ENCODE data around the gene BRIP1. TPM values are rescaled to one million over a fixed set of nuclear protein-coding genes. Genes with fewer than 3 reads are reported as not detected.
A peak's percentile ranks its signal among the peaks of the same experiment; 100 is the strongest.
"Not testable (repeated sequence)": the region's sequence is repeated elsewhere in the genome, so short reads cannot be mapped to it uniquely, and the experiment has no call there.

The BRIP1 gene
- total RNA-seq, result 1 to 10 TPM in 1 of 2 donors, under 1 TPM in 1; 0.75 to 1.4 TPM
- under 1 TPM; 0.13 TPM for polyA plus RNA-seq
- long read RNA-seq, donor 1, result 0 reads
- long read RNA-seq, donor 2, result 0 reads

DNA sequence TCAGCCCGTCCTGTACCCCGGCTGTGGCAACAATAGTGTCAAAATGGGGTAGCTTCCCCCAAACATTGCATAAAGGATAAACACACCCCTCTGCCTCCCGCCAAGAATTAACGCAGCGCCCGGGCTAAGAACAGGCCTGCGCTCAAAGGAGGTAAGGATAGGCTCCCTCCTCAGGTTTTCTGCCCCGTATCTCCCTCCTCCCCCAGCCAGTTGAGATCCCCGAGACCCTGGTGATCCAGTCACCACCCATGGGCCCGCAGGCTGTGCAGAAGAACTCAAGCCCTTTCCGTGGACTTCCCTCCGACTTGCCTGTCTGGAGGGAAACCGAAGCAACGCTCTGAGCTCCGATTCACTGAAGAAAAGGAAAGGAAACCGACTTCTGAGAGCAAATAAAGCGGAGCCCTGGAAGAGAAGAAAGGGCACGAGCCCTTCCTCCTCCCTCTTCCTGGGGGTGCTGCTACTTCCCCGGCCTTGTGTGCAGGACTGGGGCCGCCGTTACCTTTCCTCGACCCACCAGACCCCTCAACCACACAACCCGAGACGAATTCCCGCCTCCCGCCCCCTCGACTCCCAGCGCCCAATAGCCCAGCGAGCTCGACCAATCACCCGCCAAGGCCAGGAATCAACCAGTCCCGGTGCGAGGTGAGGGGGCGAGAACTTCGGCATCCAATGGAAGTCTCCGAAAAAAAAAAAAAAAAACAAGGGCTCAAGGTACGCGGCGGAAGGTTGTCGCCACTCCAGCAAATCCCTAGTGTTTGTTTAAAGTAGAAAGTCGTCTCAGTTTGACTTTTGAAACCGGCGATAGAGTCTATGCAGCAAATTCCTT, at the start of gene BRIP1:
TSS of gene BRIP1 (minus strand) at position 554 of the 826 bp plus-strand sequence. CDS start 1,989 bp downstream, outside the sequence.
- DNase-seq (peak; percentile 95), ATAC-seq (ENCODE audit: low FRiP score) (peak; percentile 98)
- Histone ChIP-seq H3K9me3 (ENCODE audit: control insufficient read depth, low read length) (no peaks in the 10 kb centered on the region), H3K4me3 (ENCODE audit: low read length in 2 of 2) (peak within 1 kb of the TSS; percentile 66 to 89), H3K36me3 (ENCODE audit: control insufficient read depth in 1 of 2, insufficient read depth in 2 of 2, low read length in 1 of 2) (no peaks in the 10 kb centered on the region), H3K27ac (ENCODE audit: low read depth in 1 of 2, low read length in 2 of 2) (peak within 1 kb of the TSS; percentile 52 to 77), H3K27me3 (ENCODE audit: control insufficient read depth in 1 of 2, insufficient read depth in 2 of 2, low read length in 1 of 2) (no peaks in the 10 kb centered on the region), H3K4me1 (ENCODE audit: control insufficient read depth in 1 of 2, insufficient read depth in 2 of 2, low read length in 2 of 2) (no peaks in the 10 kb centered on the region)
- intact Hi-C loops (cut with DNase I), result no loop called here
- 0% methylated on average over 43 of the region's 43 CpGs for WGBS, 2 donors

DNA sequence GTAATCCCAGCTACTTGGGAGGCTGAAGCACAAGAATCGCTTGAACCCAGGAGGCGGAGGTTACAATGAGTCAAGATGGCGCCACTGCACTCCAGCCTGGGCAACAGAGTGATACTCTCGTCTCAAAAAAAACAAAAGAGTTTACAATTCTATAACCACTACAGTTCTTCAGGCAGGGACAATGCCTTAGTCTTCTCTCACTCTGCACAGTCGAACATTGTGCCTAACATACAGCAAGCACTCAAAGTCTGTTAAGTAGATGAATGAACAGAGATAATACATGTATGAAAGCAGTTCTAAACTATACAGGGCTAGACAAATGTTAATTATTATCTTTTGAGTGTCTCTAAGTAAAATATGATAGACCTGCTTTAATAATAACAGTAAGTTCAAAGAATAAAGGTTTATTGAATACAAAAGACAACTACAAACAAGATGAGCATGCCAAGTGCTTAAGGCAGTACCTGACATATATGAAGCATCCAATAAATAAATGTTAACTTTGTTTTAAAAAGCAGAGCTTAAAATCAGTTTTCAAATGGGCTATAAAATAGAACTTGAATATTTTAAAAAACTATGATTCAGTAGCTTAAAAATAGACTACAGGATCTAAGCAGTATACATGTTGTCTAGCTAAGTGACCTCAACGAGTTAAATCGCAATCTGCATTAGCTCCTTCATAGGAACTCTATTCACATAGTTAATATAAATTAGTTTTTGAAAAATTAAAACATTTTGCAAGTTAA, 45.1 kb upstream of the BRIP1 start:
- no peak for DNase-seq
- no peaks in the 10 kb centered on the region for H3K36me3 ChIP-seq (ENCODE audit: control insufficient read depth in 1 of 2, insufficient read depth in 2 of 2, low read length in 1 of 2)

DNA sequence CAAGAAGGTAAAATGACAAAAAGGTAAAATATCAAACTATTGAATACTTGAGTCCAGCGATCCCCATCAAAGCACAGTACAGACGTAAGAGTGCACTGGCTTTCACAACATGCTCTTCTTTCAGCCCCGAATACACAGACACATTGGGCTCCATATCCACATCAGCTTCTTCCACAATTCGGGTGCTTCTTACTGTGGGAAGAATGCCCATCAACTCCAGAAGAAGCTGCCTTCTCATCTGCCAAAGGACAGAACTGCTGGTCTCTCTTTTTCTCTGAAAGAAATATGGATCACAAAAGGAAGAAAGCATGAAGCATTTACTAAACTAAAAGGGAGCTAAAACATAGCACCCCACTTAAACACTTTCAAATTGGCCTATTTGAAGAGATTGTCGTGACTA, 44.0 kb upstream of the BRIP1 start:
- 94% methylated on average over 5 of the region's 5 CpGs for WGBS, 2 donors
- Histone ChIP-seq H3K27ac (ENCODE audit: low read depth in 1 of 2, low read length in 2 of 2) (no peak overlapping the region), H3K36me3 (ENCODE audit: control insufficient read depth in 1 of 2, insufficient read depth in 2 of 2, low read length in 1 of 2) (no peaks in the 10 kb centered on the region), H3K4me3 (ENCODE audit: low read length in 2 of 2) (no peak overlapping the region), H3K27me3 (ENCODE audit: control insufficient read depth in 1 of 2, insufficient read depth in 2 of 2, low read length in 1 of 2) (no peaks in the 10 kb centered on the region), H3K4me1 (ENCODE audit: control insufficient read depth in 1 of 2, insufficient read depth in 2 of 2, low read length in 2 of 2) (no peaks in the 10 kb centered on the region), H3K9me3 (ENCODE audit: control insufficient read depth, low read length) (no peaks in the 10 kb centered on the region)
- intact Hi-C loops (cut with DNase I), result no loop called here
- DNase-seq (no peak), ATAC-seq (ENCODE audit: low FRiP score) (no peak)

More for the DNA sequence above, 45.1 kb upstream of the BRIP1 start:
- WGBS, 2 donors, result 90 to 91% methylated on average over 7 of the region's 7 CpGs
- Histone ChIP-seq H3K4me1 (ENCODE audit: control insufficient read depth in 1 of 2, insufficient read depth in 2 of 2, low read length in 2 of 2) (no peaks in the 10 kb centered on the region), H3K4me3 (ENCODE audit: low read length in 2 of 2) (no peak overlapping the region), H3K27me3 (ENCODE audit: control insufficient read depth in 1 of 2, insufficient read depth in 2 of 2, low read length in 1 of 2) (no peaks in the 10 kb centered on the region), H3K27ac (ENCODE audit: low read depth in 1 of 2, low read length in 2 of 2) (no peak overlapping the region), H3K9me3 (ENCODE audit: control insufficient read depth, low read length) (no peaks in the 10 kb centered on the region)
- ATAC-seq (ENCODE audit: low FRiP score), result no peak
- intact Hi-C loops (cut with DNase I), result no loop called here

DNA sequence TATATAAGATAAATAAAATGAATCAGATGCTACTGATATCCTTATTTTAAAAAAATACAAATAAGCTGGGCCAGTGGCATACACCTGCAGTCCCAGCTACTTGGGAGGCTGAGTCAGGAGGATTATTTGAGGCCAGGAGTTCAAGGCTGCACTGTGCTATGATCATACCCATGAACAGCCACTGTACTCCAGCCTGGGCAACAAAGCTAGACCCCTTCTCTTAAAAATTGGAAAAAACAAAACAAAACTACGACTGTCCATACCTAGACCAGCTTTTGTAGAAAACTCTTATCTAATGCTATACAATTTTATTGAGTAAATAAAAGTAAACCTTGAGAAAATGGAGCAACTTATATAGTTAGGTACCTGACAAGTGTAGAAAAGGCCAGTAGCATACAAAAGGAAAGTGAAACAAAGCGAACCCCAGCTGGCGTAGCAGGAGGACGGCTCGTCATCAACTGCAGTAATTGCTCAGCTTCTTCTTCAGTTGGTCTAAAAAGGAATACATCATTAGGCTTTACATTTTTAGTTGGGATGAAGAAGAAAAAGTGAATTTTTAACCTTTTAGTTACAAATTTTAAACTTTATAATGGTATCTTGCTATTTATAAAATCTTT, 40.9 kb upstream of the BRIP1 start:
- no peak for ATAC-seq (ENCODE audit: low FRiP score)

DNA sequence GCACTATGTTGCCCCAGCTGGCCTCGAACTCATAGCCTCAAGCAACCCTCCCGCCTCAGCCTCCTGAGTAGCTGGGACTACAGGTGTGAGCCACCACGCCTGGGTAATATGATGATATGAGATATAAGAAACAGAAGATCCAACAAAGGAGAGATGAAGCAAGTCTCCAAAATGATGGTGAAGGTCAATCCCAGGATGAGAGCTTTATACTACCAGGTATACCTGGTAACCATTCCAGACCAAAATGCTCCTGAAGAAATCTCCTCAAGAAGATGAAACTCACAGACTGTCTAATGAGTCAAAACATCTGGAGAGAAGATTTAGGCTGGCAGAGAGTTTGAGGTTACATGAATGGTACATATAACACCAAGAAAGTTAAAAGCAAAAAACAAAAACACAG, 39.9 kb upstream of the BRIP1 start:
- intact Hi-C loops (cut with DNase I), result no loop called here
- H3K36me3 ChIP-seq (ENCODE audit: control insufficient read depth in 1 of 2, insufficient read depth in 2 of 2, low read length in 1 of 2), result peaks cover 0 to 1% of the 10 kb centered on the region in 2 donors

More for the DNA sequence above, 40.9 kb upstream of the BRIP1 start:
- Histone ChIP-seq H3K27me3 (ENCODE audit: control insufficient read depth in 1 of 2, insufficient read depth in 2 of 2, low read length in 1 of 2) (no peaks in the 10 kb centered on the region), H3K9me3 (ENCODE audit: control insufficient read depth, low read length) (no peaks in the 10 kb centered on the region), H3K4me3 (ENCODE audit: low read length in 2 of 2) (no peak overlapping the region), H3K27ac (ENCODE audit: low read depth in 1 of 2, low read length in 2 of 2) (no peak overlapping the region), H3K4me1 (ENCODE audit: control insufficient read depth in 1 of 2, insufficient read depth in 2 of 2, low read length in 2 of 2) (no peaks in the 10 kb centered on the region), H3K36me3 (ENCODE audit: control insufficient read depth in 1 of 2, insufficient read depth in 2 of 2, low read length in 1 of 2) (no peaks in the 10 kb centered on the region)
- no peak for DNase-seq
- intact Hi-C loops (cut with DNase I), result no loop called here
- WGBS, 2 donors, result 94% methylated on average over 5 of the region's 5 CpGs

DNA sequence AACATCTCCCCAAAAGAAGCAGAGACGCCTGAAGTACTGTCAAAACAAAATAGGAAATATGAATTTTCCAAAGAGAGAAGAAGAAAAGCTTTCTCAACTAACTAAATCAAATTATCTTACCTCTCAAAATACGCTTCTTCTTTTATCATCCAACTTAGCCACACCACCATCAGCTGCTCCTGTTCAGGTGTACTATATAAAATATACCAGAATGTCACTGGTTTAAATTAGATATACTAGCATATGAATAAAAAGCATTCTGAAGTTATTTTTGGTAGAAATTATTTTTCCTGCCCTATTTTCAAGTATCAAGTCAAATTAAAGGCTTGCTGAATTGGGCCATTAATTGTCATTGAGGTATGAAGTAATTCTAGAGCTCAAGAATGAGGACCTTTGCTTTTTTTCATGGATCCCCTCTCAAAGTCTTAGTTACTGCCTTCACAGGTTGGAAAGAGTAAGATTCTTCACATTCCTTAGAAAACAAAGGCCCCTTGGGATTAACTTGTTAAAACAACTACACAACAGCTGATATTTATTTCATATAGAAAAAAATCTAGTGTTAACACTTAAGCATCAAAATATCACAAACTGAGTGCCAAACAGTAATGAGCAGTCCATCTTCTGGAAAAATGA, 34.3 kb upstream of the BRIP1 start:
- peaks cover 0 to 5% of the 10 kb centered on the region in 2 donors for H3K36me3 ChIP-seq (ENCODE audit: control insufficient read depth in 1 of 2, insufficient read depth in 2 of 2, low read length in 1 of 2)
- no peak for ATAC-seq (ENCODE audit: low FRiP score)

More for the DNA sequence above, 39.9 kb upstream of the BRIP1 start:
- H3K4me3 ChIP-seq (ENCODE audit: low read length in 2 of 2), result no peak overlapping the region
- no peak for DNase-seq
- H3K27ac ChIP-seq (ENCODE audit: low read depth in 1 of 2, low read length in 2 of 2), result no peak overlapping the region
- WGBS, 2 donors, result 97 to 99% methylated on average over 3 of the region's 3 CpGs
- H3K27me3 ChIP-seq (ENCODE audit: control insufficient read depth in 1 of 2, insufficient read depth in 2 of 2, low read length in 1 of 2), result no peaks in the 10 kb centered on the region
- no peaks in the 10 kb centered on the region for H3K4me1 ChIP-seq (ENCODE audit: control insufficient read depth in 1 of 2, insufficient read depth in 2 of 2, low read length in 2 of 2)
- H3K9me3 ChIP-seq (ENCODE audit: control insufficient read depth, low read length), result no peaks in the 10 kb centered on the region
- no peak for ATAC-seq (ENCODE audit: low FRiP score)

DNA sequence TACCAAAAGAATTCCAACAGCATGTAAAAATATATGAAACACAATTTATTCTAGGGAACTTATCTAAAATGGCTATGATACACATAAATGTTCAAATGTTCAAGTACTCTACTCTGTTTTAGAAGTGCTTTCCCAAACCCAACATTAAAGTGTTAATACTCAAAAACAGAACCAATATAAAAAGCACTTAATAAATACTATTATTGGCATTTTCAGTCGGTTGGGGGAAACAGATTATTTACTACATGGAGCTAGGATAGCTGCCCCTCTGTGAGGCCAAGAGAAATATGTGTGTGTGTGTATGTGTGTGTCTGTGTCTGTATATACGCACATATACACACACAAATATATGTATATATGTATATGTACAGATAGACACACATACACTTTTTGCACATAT, 32.1 kb upstream of the BRIP1 start:
- Histone ChIP-seq H3K36me3 (ENCODE audit: control insufficient read depth in 1 of 2, insufficient read depth in 2 of 2, low read length in 1 of 2) (peaks cover 0 to 5% of the 10 kb centered on the region in 2 donors), H3K4me3 (ENCODE audit: low read length in 2 of 2) (no peak overlapping the region), H3K4me1 (ENCODE audit: control insufficient read depth in 1 of 2, insufficient read depth in 2 of 2, low read length in 2 of 2) (no peaks in the 10 kb centered on the region), H3K27me3 (ENCODE audit: control insufficient read depth in 1 of 2, insufficient read depth in 2 of 2, low read length in 1 of 2) (no peaks in the 10 kb centered on the region), H3K9me3 (ENCODE audit: control insufficient read depth, low read length) (no peaks in the 10 kb centered on the region), H3K27ac (ENCODE audit: low read depth in 1 of 2, low read length in 2 of 2) (no peak overlapping the region)
- 60% methylated on average over 2 of the region's 2 CpGs for WGBS, 2 donors
- ATAC-seq (ENCODE audit: low FRiP score) (no peak), DNase-seq (no peak)
- intact Hi-C loops (cut with DNase I), result no loop called here

More for the DNA sequence above, 34.3 kb upstream of the BRIP1 start:
- intact Hi-C loops (cut with DNase I), result no loop called here
- Histone ChIP-seq H3K27ac (ENCODE audit: low read depth in 1 of 2, low read length in 2 of 2) (no peak overlapping the region), H3K9me3 (ENCODE audit: control insufficient read depth, low read length) (no peaks in the 10 kb centered on the region), H3K27me3 (ENCODE audit: control insufficient read depth in 1 of 2, insufficient read depth in 2 of 2, low read length in 1 of 2) (no peaks in the 10 kb centered on the region), H3K4me1 (ENCODE audit: control insufficient read depth in 1 of 2, insufficient read depth in 2 of 2, low read length in 2 of 2) (no peaks in the 10 kb centered on the region), H3K4me3 (ENCODE audit: low read length in 2 of 2) (no peak overlapping the region)
- no peak for DNase-seq
- WGBS, 2 donors, result 88 to 92% methylated on average over 2 of the region's 2 CpGs

DNA sequence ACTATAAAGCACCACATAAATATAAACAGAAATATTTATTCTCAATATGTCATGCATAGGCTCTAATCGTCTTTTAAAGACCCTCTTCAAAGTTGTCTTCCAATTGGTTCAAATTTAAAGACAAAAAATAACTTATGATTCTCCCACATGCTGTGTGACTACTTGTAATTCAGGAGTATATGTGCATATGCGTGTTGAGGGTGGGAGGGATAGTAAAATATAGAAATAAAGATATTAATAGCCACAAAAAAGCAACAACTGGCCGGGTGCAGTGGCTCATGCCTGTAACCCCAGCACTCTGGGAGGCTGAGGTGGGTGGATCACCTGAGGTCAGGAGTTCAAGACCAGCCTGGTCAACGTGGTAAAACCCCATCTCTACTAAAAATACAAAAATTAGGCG, 31.0 kb upstream of the BRIP1 start:
- 82 to 87% methylated on average over 5 of the region's 5 CpGs for WGBS, 2 donors
- H3K36me3 ChIP-seq (ENCODE audit: control insufficient read depth in 1 of 2, insufficient read depth in 2 of 2, low read length in 1 of 2); H3K9me3 ChIP-seq (ENCODE audit: control insufficient read depth, low read length); H3K27ac ChIP-seq (ENCODE audit: low read depth in 1 of 2, low read length in 2 of 2); H3K27me3 ChIP-seq (ENCODE audit: control insufficient read depth in 1 of 2, insufficient read depth in 2 of 2, low read length in 1 of 2); intact Hi-C loops (cut with DNase I); ATAC-seq (ENCODE audit: low FRiP score); DNase-seq; H3K4me1 ChIP-seq (ENCODE audit: control insufficient read depth in 1 of 2, insufficient read depth in 2 of 2, low read length in 2 of 2); H3K4me3 ChIP-seq (ENCODE audit: low read length in 2 of 2): not testable (repeated sequence)

Measured in aorta (tissue), 5 donors.